ENCODE data around the gene TTPAL.

GRCh38 chr20:44532259-44532980, 56.7 kb downstream of the TTPAL start:
- TF ChIP-seq CTCF (IDR thresholded peaks at IDR 0.05), result no peak
- no peak for TF ChIP-seq POLR2A (IDR thresholded peaks at IDR 0.05)
